Measurements from ENCODE around the gene LAT. TPM values are rescaled to one million over a fixed set of nuclear protein-coding genes. Genes with fewer than 3 reads are reported as not detected.
"Not testable (repeated sequence)": the region's sequence is repeated elsewhere in the genome, so short reads cannot be mapped to it uniquely, and the experiment has no call there.

The LAT gene
- total RNA-seq, 1 donor from 2014 or later: 2.4 TPM

DNA sequence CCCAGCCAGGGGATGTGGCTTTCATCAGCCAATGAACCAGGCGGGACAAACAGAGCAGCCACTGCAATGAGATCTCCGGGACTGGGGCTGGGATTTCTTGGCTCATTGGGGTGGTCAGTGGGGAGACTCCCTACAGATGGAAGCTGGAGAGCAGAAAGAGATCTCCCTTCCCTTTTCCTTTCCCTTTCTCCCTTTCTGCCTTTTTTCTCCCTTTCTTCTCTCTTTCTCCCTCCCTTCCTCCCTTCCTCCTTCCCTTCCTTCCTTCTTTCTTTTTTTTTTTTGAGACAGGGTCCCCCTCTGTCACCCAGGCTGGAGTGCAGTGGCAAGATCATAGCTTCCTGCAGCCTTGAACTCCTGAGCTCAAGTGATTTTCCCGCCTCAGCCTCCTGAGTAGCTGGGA lies 14.0 kb downstream of the LAT start:
- no peak for ATAC-seq (ENCODE audit: poor library complexity)
- intact Hi-C loops (cut with DNase I): no loop called here
- DNase-seq: no peak

GRCh38 chr16:28999577-28999976 lies 14.7 kb downstream of the LAT start:
- intact Hi-C loops (cut with DNase I): no loop called here
- no peak for ATAC-seq (ENCODE audit: poor library complexity)
- DNase-seq: no peak

GRCh38 chr16:29000019-29000418 lies 15.2 kb downstream of the LAT start:
- intact Hi-C loops (cut with DNase I): no loop called here
- ATAC-seq (ENCODE audit: poor library complexity) (no peak), DNase-seq (no peak)

DNA sequence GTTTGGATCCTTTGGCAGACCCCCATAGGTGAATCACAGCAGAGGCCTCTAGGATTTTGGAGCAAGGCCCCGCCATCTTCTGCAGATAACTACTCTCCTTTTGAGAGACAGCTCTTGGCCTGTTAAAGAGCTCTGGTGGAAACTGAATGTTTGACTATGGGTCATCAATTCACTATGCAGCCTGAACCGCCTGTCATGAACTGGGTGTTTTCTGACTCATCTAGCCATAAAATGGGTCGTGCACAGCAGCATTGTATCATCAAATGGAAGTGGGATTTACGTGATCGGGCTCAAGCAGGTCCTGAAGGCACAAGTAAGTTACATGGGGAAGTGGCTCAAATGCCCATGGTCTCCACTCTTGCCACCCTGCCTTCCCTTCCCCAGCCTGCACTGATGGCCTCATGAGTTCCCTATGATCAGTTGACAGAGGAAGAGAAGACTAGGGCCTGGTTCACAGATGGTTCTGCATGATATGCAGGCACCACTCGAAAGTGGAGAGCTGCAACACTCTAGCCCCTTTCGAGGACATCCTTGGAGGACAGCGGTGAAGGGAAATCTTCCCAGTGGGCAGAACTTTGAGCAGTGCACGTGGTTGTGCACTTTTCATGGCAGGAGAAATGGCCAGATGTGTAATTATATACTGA lies 19.8 kb downstream of the LAT start:
- ATAC-seq (ENCODE audit: poor library complexity); intact Hi-C loops (cut with DNase I); DNase-seq: not testable (repeated sequence)

DNA sequence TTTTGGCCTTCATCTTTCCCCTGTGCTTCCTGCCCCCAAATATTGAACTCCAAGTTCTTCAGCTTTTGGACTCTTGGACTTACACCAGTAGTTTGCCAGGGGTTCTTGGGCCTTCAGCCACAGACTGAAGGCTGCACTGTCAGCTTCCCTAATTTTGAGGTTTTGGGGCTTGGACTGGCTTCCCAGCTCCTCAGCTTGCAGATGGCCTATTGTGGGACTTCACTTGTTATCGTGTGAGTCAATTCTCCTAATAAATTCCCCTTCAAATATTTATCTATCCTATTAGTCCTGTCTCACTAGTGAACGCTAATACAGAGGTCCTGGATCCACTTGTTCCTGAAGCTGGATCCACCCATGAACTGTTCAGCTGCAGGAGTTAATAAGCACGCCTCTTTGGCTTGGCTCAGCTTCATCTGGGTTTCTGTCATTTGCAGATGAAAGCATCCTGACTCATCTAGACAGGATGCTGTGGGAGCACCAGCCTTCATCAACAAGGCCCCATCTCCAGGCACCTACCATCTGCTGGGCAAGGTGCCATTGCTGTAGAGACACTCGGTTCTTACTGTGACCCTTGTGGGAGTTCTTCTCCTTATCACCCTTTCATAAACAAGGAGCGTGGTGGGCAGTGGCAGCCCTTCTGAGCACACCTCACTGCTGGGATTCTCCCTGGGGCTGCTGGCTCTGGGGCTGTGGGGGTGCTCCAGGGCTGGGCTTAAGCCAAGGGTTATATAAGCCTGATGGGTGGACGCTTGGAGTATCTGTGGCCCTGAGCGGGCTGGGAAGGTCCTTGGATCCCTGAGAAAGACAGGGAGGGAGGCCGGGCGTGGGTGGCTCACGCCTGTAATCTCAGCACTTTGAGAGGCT lies 23.1 kb downstream of the LAT start:
- DNase-seq: no peak
- intact Hi-C loops (cut with DNase I): no loop called here
- no peak for ATAC-seq (ENCODE audit: poor library complexity)

GRCh38 chr16:29009050-29009837 lies 24.4 kb downstream of the LAT start:
- ATAC-seq (ENCODE audit: poor library complexity) (no peak), DNase-seq (no peak)
- intact Hi-C loops (cut with DNase I): no loop called here

- ATAC-seq (ENCODE audit: poor library complexity) (no peak), DNase-seq (no peak)
- intact Hi-C loops (cut with DNase I): no loop called here
These were observed 24.9 kb downstream of the LAT start for GRCh38 chr16:29009838-29010166.

DNA sequence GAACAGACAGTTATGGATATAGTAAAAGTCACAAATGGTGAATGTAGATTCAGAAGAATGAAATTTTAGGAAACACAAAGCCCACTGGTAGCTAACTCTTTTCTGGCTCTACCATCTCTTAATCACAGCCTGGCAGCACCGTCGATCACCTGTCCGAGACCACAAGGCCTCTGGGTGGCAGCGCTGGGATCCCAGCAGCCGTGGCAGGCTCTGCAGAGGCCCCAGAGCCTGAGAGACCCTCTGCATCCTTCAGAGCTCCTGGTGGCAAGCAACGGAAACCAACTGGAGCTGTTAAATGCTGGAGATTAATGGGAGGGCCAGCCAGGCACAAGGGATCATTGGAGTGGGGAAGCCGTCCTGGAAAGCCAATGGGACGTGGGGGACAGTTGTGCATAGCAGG lies 26.3 kb downstream of the LAT start:
- no peak for ATAC-seq (ENCODE audit: poor library complexity)

DNA sequence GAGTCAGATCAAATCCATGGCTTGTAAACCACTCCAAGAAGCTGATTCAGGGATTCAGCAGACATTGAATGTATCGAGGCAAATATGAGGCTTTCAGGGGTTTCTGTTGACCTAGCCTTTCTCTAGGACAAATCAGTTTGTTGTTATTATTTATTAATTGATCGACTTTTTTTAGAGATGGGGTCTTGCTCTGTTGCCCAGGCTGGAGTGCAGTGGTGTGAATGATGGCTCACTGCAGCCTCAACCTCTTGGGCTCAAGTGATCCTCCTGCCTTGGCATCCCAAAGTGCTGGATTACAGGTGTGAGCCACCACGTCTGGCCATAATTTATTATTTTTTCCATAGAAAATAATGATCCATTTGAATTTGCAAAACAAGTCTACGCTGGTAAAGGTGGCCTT lies 27.0 kb downstream of the LAT start:
- DNase-seq: no peak
- intact Hi-C loops (cut with DNase I): no loop called here
- no peak for ATAC-seq (ENCODE audit: poor library complexity)

More for the DNA sequence above, 26.3 kb downstream of the LAT start:
- DNase-seq: no peak
- intact Hi-C loops (cut with DNase I): no loop called here

DNA sequence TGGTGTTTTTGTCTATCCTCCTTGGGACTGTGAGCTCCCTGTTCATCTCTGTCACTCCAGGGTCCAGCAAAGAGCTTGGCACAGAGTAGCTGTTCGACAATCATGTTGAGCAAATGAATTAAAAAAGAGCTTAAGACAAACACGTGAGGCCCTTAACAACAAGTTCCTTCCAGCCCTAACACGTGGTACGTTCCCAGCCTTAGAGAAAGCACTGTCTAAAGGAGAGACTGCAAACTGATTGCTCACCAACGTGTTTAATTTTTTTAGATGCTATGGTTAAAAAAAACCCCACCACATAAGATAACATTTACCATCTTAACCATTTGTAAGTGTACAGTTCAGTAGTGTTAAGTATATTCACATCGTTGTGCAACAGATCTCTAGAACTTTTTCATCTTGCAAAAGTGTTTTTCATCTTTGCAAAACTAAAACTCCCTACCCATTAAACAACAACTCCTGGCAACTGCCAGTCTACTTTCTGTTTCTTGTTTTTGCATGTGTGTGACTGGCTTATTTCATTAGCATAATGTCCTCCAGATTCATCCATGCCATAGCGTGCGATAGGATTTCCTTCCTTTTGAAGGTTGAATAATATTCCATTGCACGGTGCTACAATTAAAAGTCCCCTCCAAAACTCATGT lies 28.2 kb downstream of the LAT start:
- intact Hi-C loops (cut with DNase I): no loop called here
- ATAC-seq (ENCODE audit: poor library complexity): no peak
- DNase-seq: no peak

- DNase-seq: no peak
- no peak for ATAC-seq (ENCODE audit: poor library complexity)
- intact Hi-C loops (cut with DNase I): no loop called here
These were observed 29.8 kb downstream of the LAT start for GRCh38 chr16:29014561-29015069.

DNA sequence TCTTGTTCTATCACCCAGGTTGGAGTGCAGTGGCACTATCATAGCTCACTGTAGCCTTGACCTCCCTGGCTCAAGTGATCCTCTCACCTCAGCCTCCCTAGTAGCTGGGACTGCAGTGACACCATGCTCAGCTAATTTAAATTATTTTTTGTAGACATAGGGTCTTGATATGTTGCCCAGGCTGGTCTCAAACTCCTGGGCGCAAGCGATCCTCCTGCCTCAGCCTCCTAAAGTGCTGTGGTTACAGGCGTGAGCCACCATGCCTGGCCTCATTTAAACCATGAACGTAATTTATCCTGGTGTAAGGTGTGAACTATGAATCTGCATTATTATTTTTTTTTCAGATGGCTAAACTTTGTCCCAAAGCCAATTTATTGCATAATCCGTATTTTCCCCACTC lies 37.3 kb downstream of the LAT start:
- intact Hi-C loops (cut with DNase I): no loop called here
- no peak for ATAC-seq (ENCODE audit: poor library complexity)
- DNase-seq: no peak

- no peak for DNase-seq
- no peak for ATAC-seq (ENCODE audit: poor library complexity)
- intact Hi-C loops (cut with DNase I): no loop called here
These were observed 38.7 kb downstream of the LAT start for GRCh38 chr16:29023279-29024277.

DNA sequence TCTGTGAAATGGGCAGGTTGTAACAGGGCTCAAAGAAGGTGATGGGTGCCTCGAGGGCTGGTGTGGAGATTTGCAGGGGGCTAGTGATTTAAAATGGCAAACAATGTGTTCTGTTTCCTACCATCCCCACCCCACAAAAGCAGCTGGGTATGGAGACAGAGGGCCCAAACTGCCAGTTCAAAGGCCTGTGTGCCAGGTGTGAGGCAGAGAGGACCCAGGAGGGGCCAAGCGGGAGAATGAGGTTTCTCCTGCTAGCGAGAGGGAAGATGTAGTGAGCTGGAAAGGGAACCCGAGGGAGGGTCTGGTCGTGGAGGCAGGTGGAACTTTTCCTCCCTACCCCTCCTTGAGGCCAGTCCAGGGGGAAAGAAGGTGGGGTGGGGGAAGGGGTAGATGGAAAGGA lies 39.4 kb downstream of the LAT start:
- no peak for DNase-seq
- no peak for ATAC-seq (ENCODE audit: poor library complexity)
- intact Hi-C loops (cut with DNase I): no loop called here

GRCh38 chr16:29025218-29025617 lies 40.4 kb downstream of the LAT start:
- DNase-seq (no peak), ATAC-seq (ENCODE audit: poor library complexity) (no peak)
- intact Hi-C loops (cut with DNase I): no loop called here

DNA sequence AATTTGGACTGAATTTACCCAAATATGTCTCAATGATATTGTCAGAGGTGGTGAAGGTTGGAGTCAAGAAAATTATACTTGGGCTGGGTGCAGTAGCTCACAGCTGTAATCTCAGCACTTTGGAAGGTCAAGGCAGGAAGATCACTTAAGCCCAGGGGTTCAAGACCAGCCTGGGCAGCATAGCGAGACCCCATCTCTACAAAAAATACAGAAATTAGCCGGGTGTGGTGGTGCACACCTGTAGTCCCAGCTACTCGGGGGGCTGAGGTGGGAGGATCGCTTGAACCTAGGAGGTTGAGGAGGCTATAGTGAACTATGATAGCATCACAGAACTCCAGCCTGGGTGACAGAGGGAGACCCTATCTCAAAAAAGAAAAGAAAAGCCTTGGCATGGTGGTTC lies 40.9 kb downstream of the LAT start:
- ATAC-seq (ENCODE audit: poor library complexity) (no peak), DNase-seq (no peak)
- intact Hi-C loops (cut with DNase I): no loop called here

DNA sequence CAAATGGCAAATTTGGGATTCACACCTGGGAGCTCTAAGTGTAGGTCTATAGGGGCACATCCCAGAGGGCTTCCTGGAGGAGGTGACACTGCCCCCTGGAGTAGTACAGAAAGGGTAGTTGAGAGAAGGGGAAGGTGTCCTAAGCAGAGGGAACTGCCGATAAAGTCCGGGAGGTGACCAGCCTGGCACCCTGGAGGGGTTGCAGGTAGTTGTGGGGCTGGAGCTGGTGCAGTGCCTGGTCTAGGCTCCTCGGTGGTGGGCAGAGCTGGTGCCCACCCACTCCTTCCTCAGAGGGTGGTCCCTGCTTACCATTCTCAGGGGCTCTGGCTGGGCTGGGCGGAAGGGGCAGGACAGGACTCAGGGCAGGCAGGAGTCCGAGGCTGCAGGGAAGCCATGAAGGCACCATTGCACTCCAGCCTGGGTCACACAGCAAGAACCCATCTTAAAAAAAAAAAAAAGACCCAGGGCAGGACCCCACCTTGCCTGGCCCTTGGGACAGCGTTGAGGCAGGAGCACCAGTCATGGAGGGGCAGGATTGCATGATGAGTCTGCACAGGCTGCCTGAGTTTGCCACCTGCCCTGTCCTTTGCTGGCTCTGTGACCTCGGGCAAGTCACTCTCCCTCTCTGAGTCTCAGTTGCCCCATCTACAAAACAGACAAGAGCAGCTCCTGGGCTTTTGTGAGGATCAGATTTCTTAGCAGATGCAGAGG lies 43.8 kb downstream of the LAT start:
- ATAC-seq (ENCODE audit: poor library complexity) (no peak), DNase-seq (no peak)
- intact Hi-C loops (cut with DNase I): no loop called here

All from Right ventricle myocardium superior (tissue), 1 donor.